ENCODE results near the gene PTPN4.
"Not testable (repeated sequence)": the region's sequence is repeated elsewhere in the genome, so short reads cannot be mapped to it uniquely, and the experiment has no call there.

The PTPN4 gene

GRCh38 chr2:119766944-119767343, 7.2 kb downstream of the PTPN4 start:
- no peak for DNase-seq

GRCh38 chr2:119768742-119769141, 9.0 kb downstream of the PTPN4 start:
- DNase-seq, result no peak

DNA sequence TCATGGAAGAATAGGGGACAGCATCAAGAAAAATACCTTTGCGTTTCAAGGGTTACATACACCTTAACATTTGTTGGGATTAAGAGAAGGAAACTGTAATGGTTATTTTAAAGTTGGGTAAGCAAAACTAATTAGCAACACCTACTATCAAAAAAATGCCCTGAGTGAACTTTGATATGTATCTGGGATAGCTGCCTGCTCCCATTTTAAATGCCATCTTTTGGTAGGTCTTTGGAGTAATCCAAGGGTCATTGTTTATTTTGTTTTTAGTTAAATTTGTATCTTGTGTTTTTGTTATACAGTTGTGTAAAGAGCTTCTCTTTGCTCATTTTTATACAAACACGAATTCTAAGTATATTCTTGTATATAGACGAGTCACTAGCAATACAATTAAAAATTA, 9.9 kb downstream of the PTPN4 start:
- DNase-seq, result no peak

DNA sequence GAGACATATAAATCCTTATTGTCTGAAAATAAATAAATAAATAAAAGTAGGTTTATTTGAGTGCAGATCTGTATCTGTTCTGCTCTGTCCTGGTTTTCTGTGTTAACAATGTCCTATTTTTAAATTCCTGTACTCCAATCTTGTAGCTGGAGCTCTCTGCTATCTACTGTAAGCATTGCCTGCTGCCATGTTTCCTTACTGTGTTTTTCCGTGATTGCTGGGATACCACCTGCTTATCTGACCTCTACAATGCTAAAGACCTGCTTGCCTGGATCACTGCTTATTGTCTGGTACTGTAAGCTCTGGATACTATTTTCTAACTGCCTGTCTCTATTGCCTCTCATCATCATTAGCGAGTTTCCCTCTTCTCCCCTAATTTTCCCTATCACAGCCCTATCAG, 11.6 kb downstream of the PTPN4 start:
- DNase-seq, result no peak

DNA sequence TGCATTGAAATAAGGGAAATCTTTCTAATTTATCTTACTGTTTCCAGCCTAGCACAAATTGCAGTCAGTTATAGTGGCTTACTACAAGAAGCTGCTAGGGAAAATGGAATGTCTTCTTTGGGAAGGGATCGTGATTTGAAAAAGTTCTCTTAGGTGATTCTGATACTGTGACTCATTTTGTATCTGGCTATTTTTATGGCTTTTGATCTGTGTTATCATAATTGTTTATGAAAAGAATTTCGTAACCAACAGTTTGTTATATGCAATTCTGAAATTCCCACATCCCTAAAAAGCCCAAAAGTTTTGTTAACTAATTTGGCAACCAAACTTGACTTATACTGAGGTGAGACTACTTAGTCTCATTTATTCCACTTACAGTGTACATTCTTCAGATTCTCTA, 12.4 kb downstream of the PTPN4 start:
- no peak for DNase-seq

GRCh38 chr2:119772767-119773166, 13.0 kb downstream of the PTPN4 start:
- DNase-seq, result no peak

- DNase-seq, result peak in 1 of 3 experiments; percentile 7
Measured at GRCh38 chr2:119774026-119774425, 14.3 kb downstream of the PTPN4 start.

DNA sequence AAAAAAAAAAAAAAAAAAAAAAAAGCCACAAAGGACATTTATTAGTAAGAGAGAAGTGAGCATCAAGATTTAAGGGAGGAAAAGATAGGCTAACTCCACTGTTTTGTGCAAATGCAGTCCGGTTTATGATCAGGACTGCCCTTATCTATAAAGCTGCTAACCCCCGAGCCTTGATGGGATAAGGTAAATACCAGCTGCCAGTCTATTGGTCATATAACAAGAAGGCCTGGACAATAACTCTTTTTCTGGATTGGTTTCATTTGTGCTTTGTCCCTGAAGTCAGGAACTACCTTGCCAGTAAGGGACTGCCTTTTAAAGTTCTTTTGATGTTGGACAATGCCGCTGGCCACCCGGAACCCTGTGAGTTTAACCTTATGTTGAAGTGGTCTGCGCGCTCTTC, 15.4 kb downstream of the PTPN4 start:
- no peak for DNase-seq

DNA sequence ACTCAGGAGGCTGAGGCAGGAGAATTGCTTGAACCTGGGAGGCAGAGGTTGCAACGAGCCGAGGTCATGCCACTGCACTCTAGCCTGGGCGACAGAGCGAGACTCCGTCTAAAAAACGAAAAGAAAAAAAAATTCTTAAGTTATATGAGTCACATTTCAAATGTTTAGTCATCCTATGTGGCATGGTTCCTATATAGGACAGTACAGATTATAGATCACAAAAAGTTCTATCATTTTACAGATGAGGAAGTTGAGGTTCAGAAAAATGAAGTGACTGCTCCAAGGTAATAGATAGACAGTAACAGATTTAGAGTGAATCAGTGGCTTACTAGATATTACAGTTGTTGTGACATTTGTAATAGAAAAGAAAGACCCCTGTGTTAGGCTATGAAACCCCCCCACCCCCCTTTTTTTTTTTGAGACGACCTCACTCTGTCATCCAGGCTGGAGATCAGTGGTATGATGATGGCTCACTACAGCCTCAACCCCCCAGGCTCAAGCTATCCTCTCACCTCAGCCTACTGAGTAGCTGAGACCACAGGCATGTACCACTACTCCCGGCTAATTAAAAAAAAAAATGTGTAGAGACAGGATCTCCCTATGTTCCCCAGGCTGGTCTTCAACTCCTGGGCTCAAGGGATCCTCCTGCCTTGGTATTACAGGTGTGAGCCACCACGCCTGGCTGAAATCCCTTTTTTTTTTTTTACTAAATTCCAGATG, 22.7 kb downstream of the PTPN4 start:
- no peak for DNase-seq

- DNase-seq, result no peak
Measured at GRCh38 chr2:119784876-119785275, 25.2 kb downstream of the PTPN4 start.

- no peak for DNase-seq
Measured at GRCh38 chr2:119786295-119786694, 26.6 kb downstream of the PTPN4 start.

GRCh38 chr2:119788752-119789151, 29.0 kb downstream of the PTPN4 start:
- no peak for DNase-seq

DNA sequence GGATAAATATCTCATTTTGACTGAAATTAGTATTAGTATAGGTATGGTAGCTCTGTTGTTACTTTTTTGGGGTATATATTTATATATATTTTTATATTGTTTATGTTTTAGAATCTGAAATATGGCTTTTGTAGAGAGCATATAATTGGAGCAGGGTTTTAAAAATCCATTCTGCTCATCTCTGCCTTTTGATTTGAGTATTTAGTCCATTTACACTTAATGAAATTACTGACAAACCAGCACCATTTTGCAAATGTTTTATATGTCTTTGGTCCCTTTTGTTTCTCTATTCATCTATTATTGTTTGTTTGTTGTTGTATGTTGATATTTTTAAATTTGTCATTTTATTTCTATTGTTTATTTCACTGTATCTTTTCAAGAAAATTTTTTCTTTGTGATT, 30.7 kb downstream of the PTPN4 start:
- DNase-seq, result no peak

GRCh38 chr2:119792907-119793312, 33.2 kb downstream of the PTPN4 start:
- no peak for DNase-seq

DNA sequence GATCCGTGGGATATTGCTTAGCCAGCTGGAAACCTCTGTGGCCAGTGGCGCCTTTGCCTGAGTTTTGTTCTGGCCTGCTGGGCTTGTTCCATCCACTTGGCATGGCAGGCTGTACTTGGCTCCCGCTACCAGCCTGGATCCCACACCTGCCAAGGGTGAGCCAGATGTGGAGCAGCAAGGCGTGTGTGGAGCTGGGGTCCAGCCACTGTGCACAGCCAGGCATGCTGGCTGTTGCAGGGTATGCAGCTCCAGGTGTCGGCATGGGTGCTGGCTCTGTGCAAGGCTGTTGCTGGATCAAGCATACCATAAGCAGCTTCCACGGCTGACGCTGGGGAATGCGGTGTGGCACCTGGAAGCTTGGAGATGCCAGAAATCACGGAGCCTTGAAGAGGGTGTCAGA, 34.5 kb downstream of the PTPN4 start:
- DNase-seq, result no peak

- no peak for DNase-seq
Measured at GRCh38 chr2:119795309-119796303, 35.9 kb downstream of the PTPN4 start.

DNA sequence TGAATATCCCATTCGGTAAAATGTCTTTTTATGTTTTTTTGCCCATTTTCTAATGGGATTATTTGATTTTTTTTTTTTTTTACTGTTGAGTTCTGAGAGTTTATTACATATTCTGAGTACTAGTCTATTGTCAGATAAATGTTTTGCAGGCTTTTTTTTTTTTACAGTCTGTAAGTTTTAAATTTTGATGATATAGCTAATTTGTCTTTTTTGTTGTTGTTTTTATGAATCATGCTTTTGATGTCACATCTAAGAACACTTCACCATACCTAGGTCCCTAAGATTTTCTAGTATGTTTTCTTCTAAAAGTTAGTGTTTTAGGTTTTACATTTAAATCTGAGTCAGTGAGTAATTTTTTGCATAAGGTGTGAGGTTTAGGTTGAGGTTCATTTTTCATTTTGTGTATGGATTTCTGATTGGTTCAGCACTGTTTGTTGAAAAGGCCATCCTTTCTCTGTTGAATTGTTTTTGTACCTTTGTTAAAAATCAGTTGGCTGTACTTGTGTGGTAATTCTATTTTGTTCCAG, 40.7 kb downstream of the PTPN4 start:
- no peak for DNase-seq

DNA sequence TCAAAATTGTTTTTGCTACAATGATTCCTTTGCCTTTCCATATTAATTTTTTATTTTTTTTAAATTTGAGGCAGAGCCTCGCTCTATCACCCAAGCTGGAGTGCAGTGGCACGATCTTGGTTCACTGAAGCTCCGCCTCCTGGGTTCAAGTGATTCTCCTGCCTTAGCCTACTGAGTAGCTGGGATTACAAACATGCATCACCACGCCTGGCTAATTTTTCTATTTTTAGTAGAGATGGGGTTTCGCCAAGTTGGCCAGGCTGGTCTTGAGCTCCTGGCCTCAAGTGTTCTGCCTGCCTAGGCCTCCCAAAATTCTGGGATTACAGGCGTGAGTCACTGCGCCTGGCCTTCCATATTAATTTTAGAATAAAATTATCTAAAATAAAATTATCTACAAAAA, 41.3 kb downstream of the PTPN4 start:
- DNase-seq, result no peak

DNA sequence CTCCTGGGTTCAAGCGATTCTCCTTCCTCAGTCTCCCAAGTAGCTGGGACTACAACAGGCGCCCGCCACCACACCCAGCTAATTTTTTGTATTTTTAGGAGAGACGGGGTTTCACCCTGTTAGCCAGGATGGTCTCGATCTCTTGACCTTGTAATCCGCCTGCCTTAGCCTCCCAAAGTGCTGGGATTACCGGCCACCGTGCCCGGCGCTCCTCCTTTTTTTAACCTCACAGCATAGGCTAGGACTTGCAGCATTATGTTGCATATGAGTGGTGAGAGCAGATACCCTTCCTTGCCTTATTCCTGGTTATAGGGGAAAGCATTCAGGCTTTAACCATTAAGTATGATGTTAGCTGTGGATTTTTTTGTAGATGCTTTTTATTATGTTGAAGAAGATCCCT, 42.3 kb downstream of the PTPN4 start:
- not testable (repeated sequence) for DNase-seq

- DNase-seq, result no peak
Measured at GRCh38 chr2:119803101-119803500, 43.4 kb downstream of the PTPN4 start.

GRCh38 chr2:119804409-119804808, 44.7 kb downstream of the PTPN4 start:
- not testable (repeated sequence) for DNase-seq

DNA sequence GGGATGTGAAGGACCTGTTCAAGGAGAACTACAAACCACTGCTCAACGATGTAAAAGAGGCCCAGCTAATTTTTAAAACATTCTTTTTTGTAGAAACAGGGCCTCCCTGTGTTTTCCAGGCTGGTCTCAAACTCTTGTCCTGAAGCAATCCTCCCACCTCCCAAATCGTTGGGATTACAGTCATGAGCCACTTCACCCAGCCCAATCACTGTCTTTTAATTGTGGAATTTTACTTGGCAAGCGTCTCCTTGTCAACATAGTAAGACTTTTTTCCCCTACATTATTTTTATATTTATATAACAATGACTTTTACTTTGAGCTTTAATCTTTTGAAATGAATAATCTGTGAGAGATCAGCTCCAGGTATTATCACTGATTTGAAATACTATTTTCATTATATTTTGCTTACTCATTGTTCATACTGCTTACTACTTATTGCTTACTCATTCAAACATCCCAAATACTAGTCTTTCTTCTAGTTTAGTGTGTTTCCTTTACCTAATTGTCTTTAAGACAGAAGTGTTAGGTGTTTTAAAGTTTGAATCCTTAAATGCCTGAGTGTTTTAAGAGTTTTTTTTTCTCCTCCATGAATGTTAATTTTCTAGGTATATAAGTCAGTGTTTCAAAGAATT, 48.9 kb downstream of the PTPN4 start:
- no peak for DNase-seq

DNA sequence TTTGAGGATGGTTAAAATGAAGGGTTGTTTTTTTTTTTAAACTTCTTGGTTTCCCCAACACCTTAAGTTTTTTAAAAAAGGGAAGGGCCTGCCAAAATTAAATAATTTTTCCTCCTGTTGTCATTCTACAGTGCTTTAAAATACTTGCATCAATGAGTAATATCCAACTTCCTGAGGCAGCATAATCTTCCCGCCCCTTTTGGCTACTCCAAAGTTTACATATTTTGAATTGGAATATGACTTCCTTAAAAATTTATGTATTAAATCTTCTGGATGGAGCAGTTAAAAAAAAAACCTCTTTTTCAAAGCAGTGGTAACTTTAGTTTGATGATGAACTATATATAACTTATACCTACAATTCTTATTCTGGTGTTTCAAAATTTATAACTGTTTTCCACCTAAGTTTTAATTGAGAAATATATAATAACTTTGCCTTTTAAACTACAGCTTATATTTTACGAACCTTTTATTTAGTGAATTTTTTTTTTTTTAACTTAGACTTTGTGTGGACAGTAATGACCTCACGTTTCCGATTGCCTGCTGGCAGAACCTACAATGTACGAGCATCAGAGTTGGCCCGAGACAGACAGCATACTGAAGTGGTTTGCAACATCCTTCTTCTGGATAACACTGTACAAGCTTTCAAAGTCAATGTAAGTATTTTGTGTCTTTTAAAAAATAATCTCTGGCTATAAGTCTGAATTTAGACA, 49.8 kb downstream of the PTPN4 start:
- DNase-seq, result peak in 1 of 3 experiments; percentile 12

Data from NCI-H1417 (cell line).